ENCODE results near the gene ANP32B. TPM values are rescaled to one million over a fixed set of nuclear protein-coding genes. Genes with fewer than 3 reads are reported as not detected.
"Not testable (repeated sequence)": the region's sequence is repeated elsewhere in the genome, so short reads cannot be mapped to it uniquely, and the experiment has no call there.

ANP32B gene
- polyA plus RNA-seq, 1 donor from 2014 or later: 87.0 TPM

DNA sequence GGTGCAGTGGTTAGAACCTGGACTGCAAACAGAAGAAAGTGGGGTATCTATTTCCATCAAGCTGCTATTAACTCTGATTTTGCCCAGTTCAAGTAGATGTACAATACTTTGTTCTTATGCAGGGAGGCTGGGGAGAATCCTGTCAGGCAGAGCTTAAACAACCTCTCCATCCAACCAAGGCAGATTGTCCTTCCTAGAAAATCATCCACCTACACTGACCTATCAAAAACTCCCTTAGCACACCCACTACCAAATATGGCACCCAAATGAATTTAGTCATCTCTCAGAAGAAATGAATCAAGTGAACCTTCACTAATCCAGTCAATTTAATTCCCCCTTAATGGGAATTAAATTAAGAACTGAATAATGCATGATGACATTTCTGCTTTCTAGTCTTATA, 26.8 kb upstream of the ANP32B start:
- Mint-ChIP-seq H3K27me3 (no peaks in the 10 kb centered on the region), H3K4me3 (no peak overlapping the region), H3K4me1 (no peaks in the 10 kb centered on the region), H3K9me3 (no peaks in the 10 kb centered on the region), H3K27ac (no peak overlapping the region), H3K36me3 (no peaks in the 10 kb centered on the region)

DNA sequence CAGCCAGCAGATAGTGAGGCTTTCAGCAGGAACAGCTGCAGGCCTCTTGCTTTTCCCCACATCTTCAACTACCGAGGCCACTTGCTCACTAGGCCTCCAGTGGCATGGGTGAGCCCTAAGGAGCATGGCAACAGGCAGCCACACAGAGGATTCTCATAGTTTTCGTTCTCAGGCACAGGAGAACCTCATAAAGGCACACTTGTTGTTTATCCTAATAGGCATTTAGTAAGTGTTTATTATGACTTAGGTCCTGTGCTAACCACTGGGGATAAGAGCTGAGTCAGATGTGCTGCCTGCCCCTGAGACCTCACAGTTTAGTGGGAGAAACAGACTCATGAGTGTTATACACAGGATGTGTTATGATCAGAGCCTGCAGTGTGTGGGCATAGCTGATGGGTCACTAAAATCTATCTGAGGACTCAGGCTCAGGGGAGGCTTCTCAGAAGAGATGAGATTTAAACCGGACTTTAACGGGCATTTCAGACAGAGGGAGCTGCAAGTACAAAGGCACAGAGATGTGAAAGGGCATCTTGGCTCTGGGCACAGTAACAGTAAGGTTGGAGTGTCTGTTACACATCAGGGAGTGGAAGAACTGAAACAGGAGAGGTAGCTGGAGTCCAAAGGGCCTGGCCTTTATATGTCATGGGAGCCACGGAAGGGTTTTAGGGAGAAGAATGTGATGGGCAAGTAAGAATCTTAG, 24.2 kb upstream of the ANP32B start:
- Mint-ChIP-seq H3K27me3 (no peaks in the 10 kb centered on the region), H3K4me3 (no peak overlapping the region), H3K9me3 (no peaks in the 10 kb centered on the region), H3K27ac (peak overlapping the region in 1 of 3 donors; percentile 16), H3K4me1 (no peaks in the 10 kb centered on the region), H3K36me3 (no peaks in the 10 kb centered on the region)

DNA sequence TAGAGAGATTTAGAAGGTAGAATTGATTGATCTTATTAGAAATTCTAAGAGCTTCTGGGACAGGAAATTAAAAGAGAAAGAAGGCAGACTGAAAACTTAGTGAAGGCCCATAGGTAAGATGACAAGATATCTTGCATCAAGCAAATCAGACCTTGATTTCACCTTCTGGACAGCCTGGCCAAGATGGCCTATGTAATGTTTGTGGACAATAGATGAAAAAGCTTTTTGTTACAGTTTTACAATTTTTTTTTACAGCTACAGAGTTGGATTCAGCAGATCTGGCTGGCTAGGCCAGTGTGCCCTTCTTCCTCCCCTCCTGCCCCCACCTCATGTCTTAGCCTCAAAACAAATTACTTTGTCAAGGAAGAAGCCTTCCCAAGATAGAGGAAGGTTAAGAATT, 23.6 kb upstream of the ANP32B start:
- no peaks in the 10 kb centered on the region for H3K9me3 Mint-ChIP-seq
- peak overlapping the region in 1 of 3 donors; percentile 16 for H3K27ac Mint-ChIP-seq
- no peak overlapping the region for H3K4me3 Mint-ChIP-seq
- H3K4me1 Mint-ChIP-seq: no peaks in the 10 kb centered on the region
- peaks cover 2% of the 10 kb centered on the region for H3K36me3 Mint-ChIP-seq
- H3K27me3 Mint-ChIP-seq: peaks cover 4% of the 10 kb centered on the region

DNA sequence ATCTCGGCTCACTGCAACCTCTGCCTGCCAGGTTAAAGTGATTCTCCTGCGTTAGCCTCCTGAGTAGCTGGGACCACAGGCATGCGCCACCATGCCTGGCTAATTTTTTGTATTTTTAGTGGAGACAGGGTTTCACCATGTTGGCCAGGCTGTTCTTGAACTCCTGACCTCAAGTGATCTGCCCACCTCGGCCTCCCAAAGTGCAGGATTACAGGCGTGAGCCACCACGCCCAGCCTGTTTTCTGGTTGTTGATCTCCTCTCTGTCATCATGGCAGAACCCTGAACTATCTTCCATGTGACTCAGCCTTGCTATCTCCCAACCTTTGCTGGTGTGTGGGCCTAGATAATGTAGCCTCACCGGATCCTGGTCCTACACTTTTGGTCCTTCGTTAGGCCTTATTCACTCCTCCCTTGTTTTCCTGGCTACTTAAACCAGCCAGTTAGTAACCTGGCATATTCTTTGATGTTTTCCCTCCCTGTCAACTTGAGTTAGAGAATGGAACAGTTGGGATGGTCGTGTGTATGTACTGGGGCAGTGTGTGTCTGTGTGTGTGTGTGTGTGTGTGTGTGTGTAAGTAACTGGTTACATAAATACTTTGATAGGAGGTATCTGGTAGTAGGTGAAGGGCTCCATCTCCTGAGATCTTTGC, 22.3 kb upstream of the ANP32B start:
- not testable (repeated sequence) for H3K27ac Mint-ChIP-seq, H3K9me3 Mint-ChIP-seq, H3K27me3 Mint-ChIP-seq

DNA sequence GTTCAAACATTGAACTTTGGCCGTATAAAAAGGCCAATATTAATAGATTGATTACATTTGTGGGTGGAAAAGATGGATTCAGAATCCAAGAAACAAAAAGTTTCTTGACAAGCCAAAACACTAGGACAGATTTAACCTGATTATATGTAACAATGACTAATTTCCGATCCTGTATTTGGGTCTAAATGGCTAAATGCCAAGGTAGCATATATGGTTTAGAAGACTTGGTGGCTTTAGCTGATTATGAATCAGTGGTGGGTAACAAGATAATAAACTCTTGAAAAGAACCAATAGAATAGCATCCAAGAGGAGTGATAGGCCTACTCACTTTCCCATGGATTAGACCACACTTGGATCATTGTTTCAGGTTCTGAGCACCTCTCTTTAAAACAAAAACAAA, 21.8 kb upstream of the ANP32B start:
- H3K9me3 Mint-ChIP-seq: no peaks in the 10 kb centered on the region
- no peak overlapping the region for H3K27ac Mint-ChIP-seq
- peaks cover 10% of the 10 kb centered on the region for H3K27me3 Mint-ChIP-seq
- H3K4me3 Mint-ChIP-seq: no peak overlapping the region
- H3K36me3 Mint-ChIP-seq: peaks cover 2% of the 10 kb centered on the region
- H3K4me1 Mint-ChIP-seq: no peaks in the 10 kb centered on the region

More for the DNA sequence above, 22.3 kb upstream of the ANP32B start:
- H3K36me3 Mint-ChIP-seq, H3K4me1 Mint-ChIP-seq, H3K4me3 Mint-ChIP-seq: not testable (repeated sequence)

GRCh38 chr9:97962136-97962535, 21.0 kb upstream of the ANP32B start:
- H3K4me3 Mint-ChIP-seq: no peak overlapping the region
- peaks cover 12% of the 10 kb centered on the region for H3K27me3 Mint-ChIP-seq
- no peaks in the 10 kb centered on the region for H3K4me1 Mint-ChIP-seq
- H3K27ac Mint-ChIP-seq: no peak overlapping the region
- no peaks in the 10 kb centered on the region for H3K9me3 Mint-ChIP-seq
- peaks cover 2% of the 10 kb centered on the region for H3K36me3 Mint-ChIP-seq

- H3K27me3 Mint-ChIP-seq: peaks cover 12% of the 10 kb centered on the region
- H3K36me3 Mint-ChIP-seq: peaks cover 2% of the 10 kb centered on the region
- H3K4me3 Mint-ChIP-seq: no peak overlapping the region
- H3K27ac Mint-ChIP-seq: no peak overlapping the region
- no peaks in the 10 kb centered on the region for H3K9me3 Mint-ChIP-seq
- H3K4me1 Mint-ChIP-seq: no peaks in the 10 kb centered on the region
These were observed 20.6 kb upstream of the ANP32B start for GRCh38 chr9:97962575-97962974.

DNA sequence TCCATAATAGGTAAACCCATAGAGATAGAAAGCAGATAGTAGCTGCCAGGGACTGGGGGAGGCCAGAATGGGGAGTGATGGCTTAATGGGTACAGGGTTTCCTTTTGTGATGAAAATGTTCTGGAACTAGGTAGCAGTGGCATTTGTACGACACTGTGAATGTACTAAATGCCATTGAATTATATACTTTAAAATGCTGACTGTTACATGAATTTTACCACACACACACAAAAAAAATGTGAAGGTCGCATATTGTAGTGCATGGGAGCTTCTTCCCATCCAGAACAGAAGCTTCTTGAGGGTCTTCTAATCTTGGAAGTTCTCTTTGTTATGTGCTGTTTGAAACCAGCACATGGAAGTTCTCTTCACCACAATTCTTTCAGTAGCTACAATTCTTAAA, 19.9 kb upstream of the ANP32B start:
- H3K4me1 Mint-ChIP-seq: no peaks in the 10 kb centered on the region
- peaks cover 12% of the 10 kb centered on the region for H3K27me3 Mint-ChIP-seq
- H3K9me3 Mint-ChIP-seq: peaks cover 0 to 1% (median 0%) of the 10 kb centered on the region in 3 donors
- no peak overlapping the region for H3K4me3 Mint-ChIP-seq
- H3K36me3 Mint-ChIP-seq: peaks cover 2% of the 10 kb centered on the region
- H3K27ac Mint-ChIP-seq: no peak overlapping the region

DNA sequence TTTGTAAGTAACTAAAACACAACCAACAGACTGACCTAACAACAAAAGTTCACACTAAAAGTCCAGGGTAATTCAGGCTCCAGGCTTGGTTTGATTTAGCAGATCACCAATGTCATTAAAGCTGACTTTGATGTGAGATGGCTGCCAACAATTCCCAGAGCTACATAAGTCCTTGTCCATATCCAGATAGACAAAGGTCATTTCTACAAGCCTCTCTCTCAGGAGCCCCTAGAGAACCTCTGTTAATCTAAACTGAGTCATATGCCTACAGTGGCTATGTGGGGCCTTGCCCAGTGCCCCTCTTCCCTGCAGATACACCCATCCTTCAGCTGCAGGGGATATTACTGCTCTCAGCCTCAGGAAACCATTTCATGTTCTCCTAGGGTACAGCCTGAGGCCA, 18.2 kb upstream of the ANP32B start:
- H3K27ac Mint-ChIP-seq: no peak overlapping the region
- peaks cover 0 to 1% (median 0%) of the 10 kb centered on the region in 3 donors for H3K9me3 Mint-ChIP-seq
- no peak overlapping the region for H3K4me3 Mint-ChIP-seq
- H3K36me3 Mint-ChIP-seq: peaks cover 2% of the 10 kb centered on the region
- peaks cover 12% of the 10 kb centered on the region for H3K27me3 Mint-ChIP-seq
- no peaks in the 10 kb centered on the region for H3K4me1 Mint-ChIP-seq

DNA sequence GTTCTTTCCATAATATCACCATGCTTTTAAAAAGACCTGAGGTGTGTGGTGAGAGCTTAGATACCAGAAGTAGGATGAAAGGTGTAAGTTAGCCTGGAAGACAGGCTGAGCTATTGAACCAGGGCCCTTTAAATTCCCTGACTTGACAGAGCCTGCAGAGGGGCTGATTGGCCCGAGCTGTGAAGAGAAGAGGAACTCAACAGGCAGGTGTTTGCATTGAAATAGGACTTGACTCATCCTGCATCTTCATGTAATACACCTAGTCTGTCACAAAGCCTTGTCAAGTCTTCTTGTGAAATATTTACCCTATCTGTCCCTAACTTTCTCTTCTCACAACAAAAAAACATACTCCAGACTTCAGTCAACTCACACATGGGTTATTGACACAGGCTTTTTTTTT, 16.6 kb upstream of the ANP32B start:
- Mint-ChIP-seq H3K36me3 (peaks cover 2% of the 10 kb centered on the region), H3K27me3 (peaks cover 12% of the 10 kb centered on the region), H3K27ac (no peak overlapping the region), H3K9me3 (peaks cover 0 to 1% (median 0%) of the 10 kb centered on the region in 3 donors), H3K4me3 (no peak overlapping the region), H3K4me1 (no peaks in the 10 kb centered on the region)

DNA sequence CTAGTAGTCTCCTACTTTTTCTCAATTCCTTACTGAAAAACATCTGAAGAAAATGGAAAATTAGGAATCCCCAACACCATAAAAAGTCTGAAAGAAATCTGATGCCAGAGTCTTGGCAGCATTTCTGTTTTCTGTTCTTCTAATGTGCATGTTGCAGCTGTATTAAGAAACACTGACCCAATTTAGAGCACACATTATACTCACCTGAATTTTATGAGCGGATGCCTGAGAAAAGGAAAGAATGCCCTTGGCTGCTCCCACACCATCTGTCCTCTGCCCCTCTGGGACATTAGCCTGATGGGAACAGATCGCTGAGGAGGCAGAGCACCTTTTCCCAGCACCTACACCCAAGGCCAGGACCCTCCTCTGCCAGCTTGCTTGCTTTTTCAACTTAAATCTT, 14.1 kb upstream of the ANP32B start:
- H3K9me3 Mint-ChIP-seq: peaks cover 0 to 1% (median 0%) of the 10 kb centered on the region in 3 donors
- no peak overlapping the region for H3K4me3 Mint-ChIP-seq
- no peak overlapping the region for H3K27ac Mint-ChIP-seq

GRCh38 chr9:97970165-97970564, 13.0 kb upstream of the ANP32B start:
- Mint-ChIP-seq H3K27ac (no peak overlapping the region), H3K36me3 (no peaks in the 10 kb centered on the region), H3K9me3 (peaks cover 0 to 1% (median 0%) of the 10 kb centered on the region in 3 donors), H3K27me3 (peaks cover 4% of the 10 kb centered on the region), H3K4me3 (no peak overlapping the region), H3K4me1 (no peaks in the 10 kb centered on the region)

More for the DNA sequence above, 14.1 kb upstream of the ANP32B start:
- Mint-ChIP-seq H3K36me3 (peaks cover 2% of the 10 kb centered on the region), H3K4me1 (no peaks in the 10 kb centered on the region), H3K27me3 (peaks cover 12% of the 10 kb centered on the region)

- Mint-ChIP-seq H3K27me3 (no peaks in the 10 kb centered on the region), H3K4me1 (no peaks in the 10 kb centered on the region), H3K36me3 (no peaks in the 10 kb centered on the region), H3K4me3 (no peak overlapping the region), H3K27ac (no peak overlapping the region), H3K9me3 (peaks cover 0 to under 1% (median 0%) of the 10 kb centered on the region in 3 donors)
These were observed 10.4 kb upstream of the ANP32B start for GRCh38 chr9:97972753-97973152.

DNA sequence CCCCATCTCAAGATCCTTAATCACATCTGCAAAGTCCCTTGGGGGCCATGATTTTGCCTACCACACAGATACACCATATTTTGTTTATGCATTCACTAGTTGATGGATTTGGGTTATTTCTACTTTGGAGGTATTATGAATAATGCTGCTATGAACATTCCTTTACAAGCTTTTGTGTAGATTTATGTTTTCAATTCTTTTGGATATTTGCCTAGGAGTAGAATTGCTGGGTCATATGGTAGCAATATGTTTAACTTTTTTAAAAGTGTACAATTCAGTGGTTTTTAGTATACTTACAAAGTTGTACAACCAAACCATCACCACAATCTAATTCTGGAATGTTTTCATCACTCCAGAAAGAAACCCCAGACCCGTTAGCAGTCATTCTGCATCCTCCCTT, 7.8 kb upstream of the ANP32B start:
- H3K27me3 Mint-ChIP-seq: no peaks in the 10 kb centered on the region

GRCh38 chr9:97976633-97977032, 6.5 kb upstream of the ANP32B start:
- not testable (repeated sequence) for H3K9me3 Mint-ChIP-seq, H3K36me3 Mint-ChIP-seq, H3K27me3 Mint-ChIP-seq, H3K4me3 Mint-ChIP-seq, H3K4me1 Mint-ChIP-seq, H3K27ac Mint-ChIP-seq

More for the DNA sequence above, 7.8 kb upstream of the ANP32B start:
- H3K27ac Mint-ChIP-seq: no peak overlapping the region
- peaks cover 0 to 2% (median 0%) of the 10 kb centered on the region in 3 donors for H3K4me1 Mint-ChIP-seq
- no peaks in the 10 kb centered on the region for H3K9me3 Mint-ChIP-seq
- no peaks in the 10 kb centered on the region for H3K36me3 Mint-ChIP-seq
- no peak overlapping the region for H3K4me3 Mint-ChIP-seq
